ENCODE data around the gene RUNX3. TPM values are rescaled to one million over a fixed set of nuclear protein-coding genes. Genes with fewer than 3 reads are reported as not detected.

RUNX3 gene
- total RNA-seq, 1 experiment from 2014 or later = 0.33 TPM

DNA sequence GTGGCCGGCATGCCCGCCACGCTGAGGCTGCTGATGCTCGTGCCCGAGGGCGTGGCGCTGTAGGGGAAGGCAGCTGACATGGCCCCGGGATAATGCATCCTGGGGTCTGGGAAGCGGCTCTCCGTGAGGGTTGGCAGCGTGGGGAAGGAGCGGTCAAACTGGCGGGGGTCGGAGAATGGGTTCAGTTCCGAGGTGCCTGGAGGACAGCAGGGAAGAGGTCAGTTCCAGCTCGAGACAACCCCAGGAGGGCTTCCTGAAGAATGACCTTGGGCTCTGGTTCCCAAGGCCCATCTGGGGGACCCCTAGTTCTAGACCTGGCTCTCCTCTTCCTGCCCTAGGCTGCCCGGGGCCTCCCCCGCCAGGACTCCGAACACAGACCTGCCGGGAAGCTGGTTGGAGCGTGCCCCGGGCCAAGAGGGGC, 27.6 kb downstream of the RUNX3 start:
- Mint-ChIP-seq H3K4me1 (peaks cover 0 to 18% of the 10 kb centered on the region in 2 experiments; a peak in 3 of 4 replicates), H3K27me3 (ENCODE audit: low read depth) (peaks cover 2% of the 10 kb centered on the region; the same call in 1 of the 2 replicates), H3K4me3 (no peak overlapping the region), H3K27ac (no peak overlapping the region), H3K9me3 (no peaks in the 10 kb centered on the region; a peak in 1 of 5 replicates), H3K36me3 (ENCODE audit: insufficient read depth in 1 of 3, low read depth in 3 of 3) (no peaks in the 10 kb centered on the region)
- Histone ChIP-seq H4K8ac (replicated peaks; ENCODE audit: insufficient read length, low read depth, low read length) (no peak overlapping the region), H3K18ac (ENCODE audit: insufficient read length, low read depth, low read length) (no peak overlapping the region), H2BK20ac (ENCODE audit: low read depth, low read length, poor library complexity, severe bottlenecking) (no peak overlapping the region), H4K20me1 (ENCODE audit: control insufficient read depth, insufficient read depth, insufficient read length) (peaks cover 3% of the 10 kb centered on the region), H4K91ac (ENCODE audit: insufficient read length, low read depth, low read length) (no peak overlapping the region), H3K9ac (ENCODE audit: extremely low read depth, insufficient read length, low read length) (no peak overlapping the region), H3K27ac (ENCODE audit: insufficient read length, low read depth, low read length) (no peak overlapping the region), H3K9me3 (ENCODE audit: control insufficient read depth, low read depth, low read length) (no peaks in the 10 kb centered on the region), H2AFZ (ENCODE audit: low read length) (no peak overlapping the region), H2BK5ac (ENCODE audit: insufficient read length, low read length) (no peak overlapping the region), H3T11ph (ENCODE audit: low read length) (no peak overlapping the region), H3K27me3 (ENCODE audit: insufficient read depth, low read length) (no peaks in the 10 kb centered on the region), H2AK5ac (ENCODE audit: insufficient read length, low read length) (no peak overlapping the region), H3K4me2 (ENCODE audit: insufficient read depth, insufficient read length, low read length) (no peak overlapping the region), H3K23ac (ENCODE audit: insufficient read length, low read depth, low read length) (no peak overlapping the region), H4K5ac (ENCODE audit: insufficient read length, low read depth, low read length) (no peak overlapping the region), H2BK15ac (ENCODE audit: low read depth, low read length) (no peak overlapping the region), H3K4ac (ENCODE audit: low read depth, low read length) (no peak overlapping the region), H3K79me2 (ENCODE audit: insufficient read depth, low read length) (no peaks in the 10 kb centered on the region), H3K23me2 (ENCODE audit: insufficient read length, low read depth, low read length, poor library complexity, severe bottlenecking) (no peaks in the 10 kb centered on the region), H3K4me1 (ENCODE audit: insufficient read depth, low read length) (no peaks in the 10 kb centered on the region), H3K14ac (ENCODE audit: insufficient read depth, low read length) (no peak overlapping the region), H2BK12ac (ENCODE audit: insufficient read length, low read depth, low read length) (no peak overlapping the region), H3K56ac (ENCODE audit: insufficient read length, low read depth, low read length) (no peak overlapping the region), H3K79me1 (ENCODE audit: insufficient read depth, low read depth, low read length, poor library complexity, severe bottlenecking) (no peaks in the 10 kb centered on the region), H2BK120ac (ENCODE audit: low read depth, low read length, poor library complexity, severe bottlenecking) (no peak overlapping the region)
- no CpG with 5 or more reads among the region's 22 CpGs for WGBS (ENCODE audit: extremely low coverage, insufficient read length, low lambda C conversion rate)
- TF ChIP-seq, protein P1, sequence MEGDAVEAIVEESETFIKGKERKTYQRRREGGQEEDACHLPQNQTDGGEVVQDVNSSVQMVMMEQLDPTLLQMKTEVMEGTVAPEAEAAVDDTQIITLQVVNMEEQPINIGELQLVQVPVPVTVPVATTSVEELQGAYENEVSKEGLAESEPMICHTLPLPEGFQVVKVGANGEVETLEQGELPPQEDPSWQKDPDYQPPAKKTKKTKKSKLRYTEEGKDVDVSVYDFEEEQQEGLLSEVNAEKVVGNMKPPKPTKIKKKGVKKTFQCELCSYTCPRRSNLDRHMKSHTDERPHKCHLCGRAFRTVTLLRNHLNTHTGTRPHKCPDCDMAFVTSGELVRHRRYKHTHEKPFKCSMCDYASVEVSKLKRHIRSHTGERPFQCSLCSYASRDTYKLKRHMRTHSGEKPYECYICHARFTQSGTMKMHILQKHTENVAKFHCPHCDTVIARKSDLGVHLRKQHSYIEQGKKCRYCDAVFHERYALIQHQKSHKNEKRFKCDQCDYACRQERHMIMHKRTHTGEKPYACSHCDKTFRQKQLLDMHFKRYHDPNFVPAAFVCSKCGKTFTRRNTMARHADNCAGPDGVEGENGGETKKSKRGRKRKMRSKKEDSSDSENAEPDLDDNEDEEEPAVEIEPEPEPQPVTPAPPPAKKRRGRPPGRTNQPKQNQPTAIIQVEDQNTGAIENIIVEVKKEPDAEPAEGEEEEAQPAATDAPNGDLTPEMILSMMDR (conservative IDR thresholded peaks at IDR 0.05) = no peak
- no peak for DNase-seq

Data from H9 (cell line).